ENCODE results near the gene SH3RF3.
A peak's percentile ranks its signal among the peaks of the same experiment; 100 is the strongest.

Gene SH3RF3

DNA sequence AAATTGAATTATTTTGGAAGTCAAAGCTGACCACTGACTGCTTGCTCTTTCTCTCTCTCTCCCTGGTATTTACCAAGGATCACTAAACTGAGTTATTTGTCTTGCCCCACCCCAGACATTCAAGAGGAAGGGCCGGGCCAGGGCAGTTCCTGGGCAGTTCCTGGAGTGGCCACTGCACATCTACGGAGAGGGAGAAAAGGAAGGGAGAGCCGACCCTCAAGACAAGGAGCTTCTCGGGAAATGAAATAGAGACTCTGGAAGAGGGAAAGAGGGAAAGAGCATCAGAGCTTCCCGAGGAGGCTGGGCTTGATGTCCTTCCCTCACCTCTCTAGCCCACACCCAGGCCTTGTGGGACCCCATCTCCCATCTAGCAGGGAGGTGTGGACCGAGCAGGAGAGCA lies 401.7 kb downstream of the SH3RF3 start:
- H3K9me3 Mint-ChIP-seq, result peaks cover 3% of the 10 kb centered on the region
- no peak overlapping the region for H3K4me3 Mint-ChIP-seq
- peaks cover 38% of the 10 kb centered on the region for H3K4me1 Mint-ChIP-seq
- peaks cover 3% of the 10 kb centered on the region for H3K36me3 Mint-ChIP-seq (ENCODE audit: low read depth)
- no peak overlapping the region for H3K27ac Mint-ChIP-seq
- no peak for DNase-seq
- peaks cover 10% of the 10 kb centered on the region for H3K27me3 Mint-ChIP-seq (ENCODE audit: low read depth, poor library complexity)
- TF ChIP-seq, protein P1, sequence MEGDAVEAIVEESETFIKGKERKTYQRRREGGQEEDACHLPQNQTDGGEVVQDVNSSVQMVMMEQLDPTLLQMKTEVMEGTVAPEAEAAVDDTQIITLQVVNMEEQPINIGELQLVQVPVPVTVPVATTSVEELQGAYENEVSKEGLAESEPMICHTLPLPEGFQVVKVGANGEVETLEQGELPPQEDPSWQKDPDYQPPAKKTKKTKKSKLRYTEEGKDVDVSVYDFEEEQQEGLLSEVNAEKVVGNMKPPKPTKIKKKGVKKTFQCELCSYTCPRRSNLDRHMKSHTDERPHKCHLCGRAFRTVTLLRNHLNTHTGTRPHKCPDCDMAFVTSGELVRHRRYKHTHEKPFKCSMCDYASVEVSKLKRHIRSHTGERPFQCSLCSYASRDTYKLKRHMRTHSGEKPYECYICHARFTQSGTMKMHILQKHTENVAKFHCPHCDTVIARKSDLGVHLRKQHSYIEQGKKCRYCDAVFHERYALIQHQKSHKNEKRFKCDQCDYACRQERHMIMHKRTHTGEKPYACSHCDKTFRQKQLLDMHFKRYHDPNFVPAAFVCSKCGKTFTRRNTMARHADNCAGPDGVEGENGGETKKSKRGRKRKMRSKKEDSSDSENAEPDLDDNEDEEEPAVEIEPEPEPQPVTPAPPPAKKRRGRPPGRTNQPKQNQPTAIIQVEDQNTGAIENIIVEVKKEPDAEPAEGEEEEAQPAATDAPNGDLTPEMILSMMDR (IDR thresholded peaks at IDR 0.05), result no peak

DNA sequence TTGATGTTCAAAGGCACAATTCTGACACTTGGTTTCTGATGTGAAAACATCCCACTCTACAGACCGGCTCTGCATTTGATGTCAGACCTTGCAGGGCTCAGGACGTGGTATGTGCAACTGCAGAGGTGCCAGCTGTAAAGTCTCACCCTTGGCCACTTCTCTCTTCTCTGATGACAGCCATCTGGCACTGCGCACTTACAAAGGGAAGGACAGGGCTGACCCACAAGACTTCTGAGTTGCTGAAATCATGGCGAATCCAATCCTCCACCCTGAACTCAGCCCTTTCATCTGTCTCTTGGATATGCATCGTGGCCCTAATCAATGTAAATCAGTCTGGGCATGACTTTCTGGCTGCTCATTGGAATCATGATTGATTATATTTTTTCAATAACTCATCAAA lies 402.2 kb downstream of the SH3RF3 start:
- TF ChIP-seq, protein P1 (IDR thresholded peaks at IDR 0.05), result no peak
- Mint-ChIP-seq H3K4me3 (no peak overlapping the region), H3K9me3 (peaks cover 8% of the 10 kb centered on the region), H3K27ac (no peak overlapping the region), H3K27me3 (ENCODE audit: low read depth, poor library complexity) (peaks cover 10% of the 10 kb centered on the region), H3K36me3 (ENCODE audit: low read depth) (peaks cover 4% of the 10 kb centered on the region), H3K4me1 (peaks cover 38% of the 10 kb centered on the region)
- no peak for DNase-seq

DNA sequence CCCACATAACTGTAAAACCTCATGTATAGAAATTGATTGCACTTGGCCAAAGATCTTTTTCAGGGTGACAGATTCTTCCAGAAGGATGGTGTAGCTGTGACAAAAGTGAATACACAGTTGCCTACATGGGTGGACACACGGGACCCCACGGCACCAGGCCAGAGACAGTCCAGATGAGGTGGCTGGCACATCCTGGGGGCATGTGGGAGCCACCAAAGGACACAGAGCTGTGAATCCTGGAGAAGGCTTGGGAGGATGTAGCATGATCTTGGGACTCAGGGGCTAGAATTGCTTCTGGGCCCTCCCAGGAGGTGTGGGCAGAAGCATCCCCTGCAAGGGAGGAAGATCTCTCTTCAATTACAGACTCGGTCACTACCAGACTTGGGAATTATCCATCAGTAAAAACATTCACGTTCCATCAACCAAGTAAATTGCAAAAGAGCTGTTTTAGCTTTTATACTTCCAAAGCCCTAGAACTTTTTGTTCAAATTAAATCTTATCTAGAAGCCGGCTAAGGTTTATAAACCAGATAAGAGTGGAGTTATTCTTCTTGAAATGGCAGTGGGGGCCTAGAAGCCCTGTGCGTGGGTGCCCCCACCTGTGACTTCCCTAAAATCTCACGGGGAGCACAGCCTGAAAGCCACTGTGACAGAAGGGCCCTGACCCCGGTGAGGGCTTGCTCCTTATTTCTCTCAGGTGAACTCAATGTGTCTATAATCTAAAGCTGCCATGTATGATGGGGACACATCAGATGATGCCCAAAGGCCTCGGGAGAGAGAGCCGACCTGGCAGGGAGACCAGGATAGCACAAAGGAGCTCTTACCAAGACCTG lies 403.1 kb downstream of the SH3RF3 start:
- Mint-ChIP-seq H3K36me3 (ENCODE audit: low read depth) (peaks cover 11% of the 10 kb centered on the region), H3K27ac (no peak overlapping the region), H3K9me3 (peaks cover 17% of the 10 kb centered on the region), H3K4me1 (peaks cover 32% of the 10 kb centered on the region), H3K27me3 (ENCODE audit: low read depth, poor library complexity) (peaks cover 16% of the 10 kb centered on the region), H3K4me3 (no peak overlapping the region)
- no peak for DNase-seq
- TF ChIP-seq, protein P1 (IDR thresholded peaks at IDR 0.05), result no peak

DNA sequence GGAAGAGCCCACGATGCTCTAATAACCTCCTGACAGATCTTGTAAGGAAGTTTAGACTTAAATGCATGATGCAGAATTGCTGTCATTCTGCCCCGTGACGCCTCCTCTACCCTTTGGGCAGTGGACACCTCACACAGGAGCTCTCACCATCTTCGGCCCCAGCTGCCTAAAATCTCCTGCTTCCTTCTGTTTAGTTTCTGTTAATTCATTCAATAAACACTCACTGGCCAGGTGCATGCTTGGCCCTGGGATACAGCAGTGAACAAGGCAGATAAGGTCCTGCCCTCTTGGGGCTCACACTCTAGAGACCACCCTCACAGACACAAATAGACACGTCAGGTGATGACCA lies 403.7 kb downstream of the SH3RF3 start:
- Mint-ChIP-seq H3K9me3 (peaks cover 22% of the 10 kb centered on the region), H3K27ac (peak overlapping the region; percentile 87), H3K36me3 (ENCODE audit: low read depth) (peaks cover 14% of the 10 kb centered on the region), H3K4me3 (no peak overlapping the region), H3K27me3 (ENCODE audit: low read depth, poor library complexity) (peaks cover 17% of the 10 kb centered on the region), H3K4me1 (peaks cover 26% of the 10 kb centered on the region)
- no peak for DNase-seq
- TF ChIP-seq, protein P1 (IDR thresholded peaks at IDR 0.05), result no peak

DNA sequence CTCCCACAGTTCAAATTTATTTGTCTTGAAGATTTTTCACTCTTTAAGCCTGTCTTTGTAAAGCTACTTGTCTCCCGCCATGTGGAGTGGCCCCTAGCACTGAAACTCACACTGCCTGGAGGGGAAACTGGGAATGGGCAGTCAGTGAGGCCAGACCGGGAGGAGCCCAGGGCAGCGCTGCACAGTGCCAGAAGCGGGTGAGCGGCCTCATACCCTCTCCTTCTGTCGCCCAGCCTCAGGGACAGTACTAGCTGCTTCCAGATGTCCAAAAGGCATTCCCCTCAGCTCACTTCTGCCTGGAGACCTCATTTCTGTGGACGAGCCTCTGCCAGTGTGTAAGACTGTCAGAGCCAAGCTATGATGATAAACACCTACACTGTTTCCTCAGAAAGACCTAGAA lies 404.8 kb downstream of the SH3RF3 start:
- Mint-ChIP-seq H3K27ac (peak overlapping the region; percentile 55), H3K9me3 (peaks cover 27% of the 10 kb centered on the region), H3K36me3 (ENCODE audit: low read depth) (peaks cover 14% of the 10 kb centered on the region), H3K4me3 (no peak overlapping the region), H3K4me1 (peaks cover 19% of the 10 kb centered on the region), H3K27me3 (ENCODE audit: low read depth, poor library complexity) (peaks cover 17% of the 10 kb centered on the region)
- no peak for DNase-seq
- TF ChIP-seq, protein P1 (IDR thresholded peaks at IDR 0.05), result no peak
